ENCODE measurements around the gene COQ8A. TPM values are rescaled to one million over a fixed set of nuclear protein-coding genes. Genes with fewer than 3 reads are reported as not detected.

Gene COQ8A
- total RNA-seq, 1 donor from 2014 or later, result 8.2 TPM

GRCh38 chr1:226950316-226950715 lies 10.2 kb downstream of the COQ8A start:
- TF ChIP-seq CTCF (conservative IDR thresholded peaks at IDR 0.05), result no peak
- Mint-ChIP-seq H3K9me3 (peaks cover 6% of the 10 kb centered on the region), H3K4me3 (no peak overlapping the region), H3K27me3 (ENCODE audit: low read depth) (no peaks in the 10 kb centered on the region), H3K4me1 (peaks cover 6% of the 10 kb centered on the region), H3K36me3 (ENCODE audit: low read depth) (peaks cover 6% of the 10 kb centered on the region), H3K27ac (ENCODE audit: unreplicated experiment) (no peak overlapping the region)
- DNase-seq (ENCODE audit: low read depth, low spot score), result no peak

GRCh38 chr1:226950871-226951270 lies 10.8 kb downstream of the COQ8A start:
- Mint-ChIP-seq H3K27me3 (ENCODE audit: low read depth) (no peaks in the 10 kb centered on the region), H3K9me3 (peaks cover 6% of the 10 kb centered on the region), H3K36me3 (ENCODE audit: low read depth) (peaks cover 6% of the 10 kb centered on the region), H3K4me1 (peaks cover 3% of the 10 kb centered on the region), H3K27ac (ENCODE audit: unreplicated experiment) (peak overlapping the region; percentile 64), H3K4me3 (no peak overlapping the region)
- no peak for TF ChIP-seq CTCF (conservative IDR thresholded peaks at IDR 0.05)
- DNase-seq (ENCODE audit: low read depth, low spot score), result no peak

GRCh38 chr1:226951286-226952117 lies 11.4 kb downstream of the COQ8A start:
- no peak for TF ChIP-seq CTCF (conservative IDR thresholded peaks at IDR 0.05)
- H3K27me3 Mint-ChIP-seq (ENCODE audit: low read depth), result no peaks in the 10 kb centered on the region
- no peak for DNase-seq (ENCODE audit: low read depth, low spot score)
- no peak overlapping the region for H3K27ac Mint-ChIP-seq (ENCODE audit: unreplicated experiment)
- H3K4me3 Mint-ChIP-seq, result no peak overlapping the region
- peaks cover 6% of the 10 kb centered on the region for H3K9me3 Mint-ChIP-seq
- peaks cover 3% of the 10 kb centered on the region for H3K4me1 Mint-ChIP-seq
- H3K36me3 Mint-ChIP-seq (ENCODE audit: low read depth), result peaks cover 6% of the 10 kb centered on the region

- H3K36me3 Mint-ChIP-seq (ENCODE audit: low read depth), result peaks cover 6% of the 10 kb centered on the region
- H3K4me3 Mint-ChIP-seq, result no peak overlapping the region
- no peaks in the 10 kb centered on the region for H3K27me3 Mint-ChIP-seq (ENCODE audit: low read depth)
- H3K9me3 Mint-ChIP-seq, result peaks cover 4% of the 10 kb centered on the region
- no peak for DNase-seq (ENCODE audit: low read depth, low spot score)
- TF ChIP-seq CTCF (conservative IDR thresholded peaks at IDR 0.05), result no peak
- H3K27ac Mint-ChIP-seq (ENCODE audit: unreplicated experiment), result no peak overlapping the region
- peaks cover 3% of the 10 kb centered on the region for H3K4me1 Mint-ChIP-seq
These were observed 12.0 kb downstream of the COQ8A start for GRCh38 chr1:226952118-226952441.

GRCh38 chr1:226953175-226953800 lies 13.2 kb downstream of the COQ8A start:
- Mint-ChIP-seq H3K36me3 (ENCODE audit: low read depth) (peaks cover 4% of the 10 kb centered on the region), H3K27me3 (ENCODE audit: low read depth) (no peaks in the 10 kb centered on the region), H3K4me1 (peaks cover 3% of the 10 kb centered on the region), H3K4me3 (no peak overlapping the region), H3K9me3 (peaks cover 3% of the 10 kb centered on the region), H3K27ac (ENCODE audit: unreplicated experiment) (no peak overlapping the region)
- DNase-seq (ENCODE audit: low read depth, low spot score), result no peak
- TF ChIP-seq CTCF (conservative IDR thresholded peaks at IDR 0.05), result no peak

Measured in neural crest cell (in vitro differentiated cells).